Prostate gland (tissue), 2 donors: ENCODE measurements around the gene SHANK1. TPM values are rescaled to one million over a fixed set of nuclear protein-coding genes. Genes with fewer than 3 reads are reported as not detected.

Experiments
- DNase-seq: peaks from one replicate; pipeline ENCODE4 v3.0.0-alpha.2; 2019; ENCODE audit warnings: low spot score
- H3K27ac ChIP-seq, 2 donors: fragments of 200-600 bp; sonication (generic); 2 replicates each; pipeline ENCODE4 v1.5.1; 2017 to 2019
- H3K27me3 ChIP-seq: fragments of 200-600 bp; sonication (generic); replicated peaks from 2 replicates; pipeline ENCODE4 v1.5.1; 2019; ENCODE audit not compliant: insufficient read depth
- H3K36me3 ChIP-seq, 2 donors: fragments of 200-600 bp; sonication (generic); 1 replicate in 1 of 2; 2 replicates in 1 of 2; pipeline versions ENCODE4 v1.5.1 to v1.8.1; 2017 to 2019
- H3K4me1 ChIP-seq: fragments of 200-600 bp; sonication (generic); replicated peaks from 2 replicates; pipeline ENCODE4 v1.5.1; 2019
- H3K4me3 ChIP-seq, 2 donors: fragments of 200-600 bp; sonication (generic); 2 replicates each; pipeline ENCODE4 v1.5.1; 2017 to 2019
- H3K9me3 ChIP-seq: fragments of 200-600 bp; sonication (generic); 2 replicates; pipeline ENCODE4 v1.5.1; 2017
- POLR2A ChIP-seq: fragments of 450-650 bp; IDR thresholded peaks from one replicate; pipeline ENCODE4 v1.6.1; 2016; ENCODE audit warnings: antibody characterized with exemption, mild to moderate bottlenecking
- POLR2AphosphoS5 ChIP-seq: sonication (generic); formaldehyde crosslinking; IDR thresholded peaks from one replicate; pipeline ENCODE4 v1.6.1; 2017; ENCODE audit warnings: antibody characterized with exemption
- WGBS: methylation state at CpG from one replicate; pipeline ENCODE4 v1.1.5; 2018; 5-methylcytosine and 5-hydroxymethylcytosine counted together
- intact Hi-C: fragments of 100-400 bp; cut with DNase I; formaldehyde crosslinking; loops from one replicate; pipeline ENCODE4 v1.14.2; 2022
- total RNA-seq, 2 donors: library from RNA; depleted of rRNA; stranded (reverse); fragments of >200 nt; gene quantifications; one replicate each; pipeline ENCODE4 v1.1.0, GENCODE V29; 2016
- TF ChIP-seq, protein P1 (sequence below), 4 experiments: fragments of 200-600 bp in 2 of 4; fragments of 450-650 bp in 2 of 4; sonication (generic) in 2 of 4; IDR thresholded peaks; 1 replicate in 3 of 4; 2 replicates in 1 of 4; pipeline ENCODE4 v1.5.1; 2016 to 2019; ENCODE audit warnings: antibody characterized with exemption in 4 of 4, mild to moderate bottlenecking in 2 of 4, moderate library complexity in 2 of 4

SHANK1 gene
- total RNA-seq, 2 donors from 2014 or later = 0.91 to 2.3 TPM

DNA sequence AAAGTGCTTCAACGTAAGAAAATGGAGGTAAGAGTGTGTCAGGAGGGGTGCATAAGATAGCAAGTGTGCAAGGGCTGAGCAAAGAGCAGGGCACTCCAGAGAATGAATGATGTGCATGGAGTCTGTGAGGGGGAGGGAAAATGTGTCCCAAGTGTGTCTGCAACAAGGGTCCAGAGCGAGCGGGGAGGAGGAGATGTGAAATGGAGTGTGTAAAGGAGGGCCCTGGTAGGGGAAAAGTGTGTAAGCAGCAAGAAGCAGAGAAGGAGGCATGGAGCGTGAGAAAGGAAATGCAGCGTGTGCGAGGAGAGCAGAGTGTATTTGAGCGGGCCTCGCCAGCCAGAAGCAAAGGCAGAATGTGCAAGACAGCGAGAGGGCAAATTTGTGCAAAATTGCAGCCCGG, 58.6 kb downstream of the SHANK1 start:
- TF ChIP-seq, protein P1, sequence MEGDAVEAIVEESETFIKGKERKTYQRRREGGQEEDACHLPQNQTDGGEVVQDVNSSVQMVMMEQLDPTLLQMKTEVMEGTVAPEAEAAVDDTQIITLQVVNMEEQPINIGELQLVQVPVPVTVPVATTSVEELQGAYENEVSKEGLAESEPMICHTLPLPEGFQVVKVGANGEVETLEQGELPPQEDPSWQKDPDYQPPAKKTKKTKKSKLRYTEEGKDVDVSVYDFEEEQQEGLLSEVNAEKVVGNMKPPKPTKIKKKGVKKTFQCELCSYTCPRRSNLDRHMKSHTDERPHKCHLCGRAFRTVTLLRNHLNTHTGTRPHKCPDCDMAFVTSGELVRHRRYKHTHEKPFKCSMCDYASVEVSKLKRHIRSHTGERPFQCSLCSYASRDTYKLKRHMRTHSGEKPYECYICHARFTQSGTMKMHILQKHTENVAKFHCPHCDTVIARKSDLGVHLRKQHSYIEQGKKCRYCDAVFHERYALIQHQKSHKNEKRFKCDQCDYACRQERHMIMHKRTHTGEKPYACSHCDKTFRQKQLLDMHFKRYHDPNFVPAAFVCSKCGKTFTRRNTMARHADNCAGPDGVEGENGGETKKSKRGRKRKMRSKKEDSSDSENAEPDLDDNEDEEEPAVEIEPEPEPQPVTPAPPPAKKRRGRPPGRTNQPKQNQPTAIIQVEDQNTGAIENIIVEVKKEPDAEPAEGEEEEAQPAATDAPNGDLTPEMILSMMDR (IDR thresholded peaks at IDR 0.05) = no peak
- TF ChIP-seq POLR2A = no peak
- TF ChIP-seq POLR2AphosphoS5 = no peak
- intact Hi-C loops = no loop called here
- Histone ChIP-seq H3K4me3 (no peak overlapping the region), H3K27ac (no peak overlapping the region), H3K9me3 (no peaks in the 10 kb centered on the region), H3K36me3 (no peaks in the 10 kb centered on the region), H3K4me1 (no peaks in the 10 kb centered on the region), H3K27me3 (no peaks in the 10 kb centered on the region)
- WGBS = 70% methylated on average over 10 of the region's 10 CpGs
- no peak for DNase-seq

DNA sequence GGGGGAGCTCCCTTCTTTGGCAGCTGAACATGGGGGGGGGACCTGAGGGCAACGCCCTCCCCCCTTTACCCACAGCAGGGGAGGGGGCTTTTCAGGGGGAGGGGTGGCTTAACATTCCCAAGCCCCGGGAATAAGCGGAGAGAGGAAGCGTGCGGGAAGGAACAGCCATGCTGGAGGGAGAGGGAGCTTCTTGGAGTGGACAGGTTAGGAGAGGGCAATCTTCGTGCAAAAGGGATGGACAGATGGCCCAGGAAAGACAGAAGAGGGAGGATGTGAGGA, 59.6 kb downstream of the SHANK1 start:
- WGBS = 29% methylated on average over 6 of the region's 6 CpGs
- TF ChIP-seq, protein P1 (IDR thresholded peaks at IDR 0.05) = no peak
- no peak for TF ChIP-seq POLR2A
- no peak for TF ChIP-seq POLR2AphosphoS5
- no peaks in the 10 kb centered on the region for H3K27me3 ChIP-seq
- DNase-seq = no peak
- no peaks in the 10 kb centered on the region for H3K9me3 ChIP-seq
- no peak overlapping the region for H3K4me3 ChIP-seq
- no peaks in the 10 kb centered on the region for H3K36me3 ChIP-seq
- H3K4me1 ChIP-seq = no peaks in the 10 kb centered on the region
- intact Hi-C loops = no loop called here
- no peak overlapping the region for H3K27ac ChIP-seq

- 3% methylated on average over 34 of the region's 37 CpGs for WGBS
- H3K4me1 ChIP-seq = no peaks in the 10 kb centered on the region
- peak overlapping the region in 1 of 2 donors; percentile 36 for H3K4me3 ChIP-seq
- H3K27me3 ChIP-seq = no peaks in the 10 kb centered on the region
- no peak overlapping the region for H3K27ac ChIP-seq
- H3K9me3 ChIP-seq = no peaks in the 10 kb centered on the region
- no peaks in the 10 kb centered on the region for H3K36me3 ChIP-seq
- intact Hi-C loops = no loop called here
- DNase-seq = no peak
- TF ChIP-seq, protein P1 (IDR thresholded peaks at IDR 0.05) = no peak
- TF ChIP-seq POLR2A = no peak
Measured at GRCh38 chr19:50659318-50660087, 60.1 kb downstream of the SHANK1 start.

DNA sequence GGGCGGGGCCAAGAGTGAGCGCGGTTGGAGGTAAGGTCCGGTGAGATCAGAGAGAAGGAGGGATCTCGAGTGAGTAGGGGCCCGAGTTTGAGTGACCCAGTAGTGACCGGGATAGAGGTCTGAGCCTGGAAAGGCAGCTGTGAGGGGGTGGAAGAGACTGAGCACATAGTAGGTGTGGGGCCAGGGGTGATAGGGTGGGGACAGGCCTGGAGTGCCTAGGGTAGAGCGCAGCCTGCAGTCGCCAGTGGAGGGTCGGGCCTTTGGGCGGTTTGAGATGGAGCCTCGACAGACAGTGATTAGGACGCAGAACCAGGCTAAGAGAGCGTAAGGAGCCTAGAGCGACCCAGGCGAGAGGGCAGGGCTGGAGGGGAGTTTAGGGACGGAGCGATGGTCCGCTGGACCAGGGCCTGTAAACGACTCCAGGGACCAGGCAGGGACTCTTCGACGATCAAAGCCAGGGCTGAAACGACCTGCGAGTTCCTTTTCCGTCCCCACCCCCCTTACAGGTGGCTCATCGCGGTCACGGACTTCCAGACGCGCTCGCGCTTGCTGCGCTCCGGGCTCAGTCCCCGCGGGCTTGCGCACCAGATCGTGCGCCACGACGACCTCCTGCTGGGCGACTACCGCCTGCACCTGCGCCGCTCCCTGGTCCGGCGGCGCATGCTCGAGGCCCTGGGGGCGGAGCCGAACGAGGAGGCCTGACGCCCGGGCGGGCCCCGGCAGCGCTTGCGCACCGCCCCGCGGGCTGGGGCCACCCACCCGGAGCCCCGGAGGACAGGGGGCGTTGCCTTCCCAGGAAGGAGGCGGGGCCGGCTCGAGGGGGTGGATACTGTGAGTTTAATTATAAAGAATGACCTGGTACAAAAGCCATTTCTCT, 60.9 kb downstream of the SHANK1 start:
- DNase-seq = peak; percentile 67
- 4% methylated on average over 45 of the region's 67 CpGs for WGBS

More for the DNA sequence above, 60.9 kb downstream of the SHANK1 start:
- H3K27me3 ChIP-seq = no peaks in the 10 kb centered on the region
- peak overlapping the region; percentile 28 to 36 for H3K4me3 ChIP-seq
- no peaks in the 10 kb centered on the region for H3K36me3 ChIP-seq
- TF ChIP-seq, protein P1 (IDR thresholded peaks at IDR 0.05) = peak in 1 of 4 experiments; percentile 39
- peak; percentile 45 for TF ChIP-seq POLR2AphosphoS5
- peak; percentile 38 for TF ChIP-seq POLR2A
- no peaks in the 10 kb centered on the region for H3K9me3 ChIP-seq
- H3K27ac ChIP-seq = peak overlapping the region; percentile 79 to 80
- intact Hi-C loops = no loop called here
- no peaks in the 10 kb centered on the region for H3K4me1 ChIP-seq
